ENCODE data around the gene NDUFAF3. TPM values are rescaled to one million over a fixed set of nuclear protein-coding genes. Genes with fewer than 3 reads are reported as not detected.
A peak's percentile ranks its signal among the peaks of the same experiment; 100 is the strongest.

The NDUFAF3 gene
- total RNA-seq, 4 donors from 2014 or later: 8.8 to 96.6 (median 30.3) TPM

DNA sequence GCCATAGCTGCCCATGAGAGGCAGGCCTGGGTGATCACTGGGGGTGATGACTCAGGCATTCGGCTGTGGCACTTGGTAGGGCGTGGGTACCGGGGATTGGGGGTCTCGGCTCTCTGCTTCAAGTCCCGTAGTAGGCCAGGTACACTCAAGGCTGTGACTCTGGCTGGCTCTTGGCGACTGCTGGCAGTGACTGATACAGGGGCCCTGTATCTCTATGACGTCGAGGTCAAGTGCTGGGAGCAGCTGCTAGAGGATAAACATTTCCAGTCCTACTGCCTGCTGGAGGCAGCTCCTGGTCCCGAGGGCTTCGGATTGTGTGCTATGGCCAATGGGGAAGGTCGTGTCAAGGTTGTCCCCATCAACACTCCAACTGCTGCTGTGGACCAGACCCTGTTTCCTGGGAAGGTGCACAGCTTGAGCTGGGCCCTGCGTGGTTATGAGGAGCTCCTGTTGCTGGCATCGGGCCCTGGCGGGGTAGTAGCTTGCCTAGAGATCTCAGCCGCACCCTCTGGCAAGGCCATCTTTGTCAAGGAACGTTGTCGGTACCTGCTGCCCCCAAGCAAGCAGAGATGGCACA is 9.4 kb upstream of the NDUFAF3 start:
- intact Hi-C loops (cut with DNase I; ENCODE audit: low total_unique reads): no loop called here
- Histone ChIP-seq H3K9me3 (no peaks in the 10 kb centered on the region), H3K4me1 (peaks cover 0 to 4% of the 10 kb centered on the region in 2 donors), H3K27me3 (no peaks in the 10 kb centered on the region), H3K36me3 (no peaks in the 10 kb centered on the region), H3K4me3 (no peak overlapping the region), H3K27ac (no peak overlapping the region)
- no peak for DNase-seq
- TF ChIP-seq, protein P1, sequence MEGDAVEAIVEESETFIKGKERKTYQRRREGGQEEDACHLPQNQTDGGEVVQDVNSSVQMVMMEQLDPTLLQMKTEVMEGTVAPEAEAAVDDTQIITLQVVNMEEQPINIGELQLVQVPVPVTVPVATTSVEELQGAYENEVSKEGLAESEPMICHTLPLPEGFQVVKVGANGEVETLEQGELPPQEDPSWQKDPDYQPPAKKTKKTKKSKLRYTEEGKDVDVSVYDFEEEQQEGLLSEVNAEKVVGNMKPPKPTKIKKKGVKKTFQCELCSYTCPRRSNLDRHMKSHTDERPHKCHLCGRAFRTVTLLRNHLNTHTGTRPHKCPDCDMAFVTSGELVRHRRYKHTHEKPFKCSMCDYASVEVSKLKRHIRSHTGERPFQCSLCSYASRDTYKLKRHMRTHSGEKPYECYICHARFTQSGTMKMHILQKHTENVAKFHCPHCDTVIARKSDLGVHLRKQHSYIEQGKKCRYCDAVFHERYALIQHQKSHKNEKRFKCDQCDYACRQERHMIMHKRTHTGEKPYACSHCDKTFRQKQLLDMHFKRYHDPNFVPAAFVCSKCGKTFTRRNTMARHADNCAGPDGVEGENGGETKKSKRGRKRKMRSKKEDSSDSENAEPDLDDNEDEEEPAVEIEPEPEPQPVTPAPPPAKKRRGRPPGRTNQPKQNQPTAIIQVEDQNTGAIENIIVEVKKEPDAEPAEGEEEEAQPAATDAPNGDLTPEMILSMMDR (IDR thresholded peaks at IDR 0.05): no peak
- TF ChIP-seq POLR2A (IDR thresholded peaks at IDR 0.05): no peak

GRCh38 chr3:49013113-49013737 is 8.7 kb upstream of the NDUFAF3 start:
- H3K36me3 ChIP-seq: no peaks in the 10 kb centered on the region
- no peaks in the 10 kb centered on the region for H3K9me3 ChIP-seq
- TF ChIP-seq POLR2A (IDR thresholded peaks at IDR 0.05): no peak
- TF ChIP-seq, protein P1 (IDR thresholded peaks at IDR 0.05): no peak
- intact Hi-C loops (cut with DNase I; ENCODE audit: low total_unique reads): no loop called here
- no peak overlapping the region for H3K4me3 ChIP-seq
- no peak for DNase-seq
- H3K27me3 ChIP-seq: no peaks in the 10 kb centered on the region
- peaks cover 0 to 9% of the 10 kb centered on the region in 2 donors for H3K4me1 ChIP-seq
- H3K27ac ChIP-seq: no peak overlapping the region

GRCh38 chr3:49013738-49014660 is 7.9 kb upstream of the NDUFAF3 start:
- H3K4me3 ChIP-seq: no peak overlapping the region
- DNase-seq: no peak
- no peak overlapping the region for H3K27ac ChIP-seq
- no peaks in the 10 kb centered on the region for H3K27me3 ChIP-seq
- TF ChIP-seq, protein P1 (IDR thresholded peaks at IDR 0.05): peak in 3 of 4 experiments; percentile 24 to 29 (median 28)
- TF ChIP-seq POLR2A (IDR thresholded peaks at IDR 0.05): no peak
- intact Hi-C loops (cut with DNase I; ENCODE audit: low total_unique reads): no loop called here
- peaks cover 0 to 11% of the 10 kb centered on the region in 2 donors for H3K4me1 ChIP-seq
- no peaks in the 10 kb centered on the region for H3K9me3 ChIP-seq
- no peaks in the 10 kb centered on the region for H3K36me3 ChIP-seq

DNA sequence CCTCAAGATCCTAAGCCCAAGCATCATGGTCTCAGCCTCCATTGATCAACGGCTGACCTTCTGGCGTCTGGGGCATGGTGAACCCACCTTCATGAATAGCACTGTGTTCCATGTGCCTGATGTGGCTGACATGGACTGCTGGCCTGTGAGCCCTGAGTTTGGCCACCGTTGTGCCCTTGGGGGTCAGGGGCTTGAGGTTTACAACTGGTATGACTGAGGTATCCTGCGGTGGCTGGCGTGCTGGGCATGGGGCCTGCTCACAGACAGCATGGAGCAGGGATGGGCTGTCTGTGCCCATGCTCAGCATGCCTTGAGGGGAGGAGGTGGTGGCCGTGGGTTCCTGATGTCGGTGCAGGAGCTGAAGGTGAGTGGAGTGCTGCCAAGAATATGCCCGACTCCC is 6.8 kb upstream of the NDUFAF3 start:
- no peaks in the 10 kb centered on the region for H3K36me3 ChIP-seq
- H3K4me1 ChIP-seq: peaks cover 0 to 14% of the 10 kb centered on the region in 2 donors
- TF ChIP-seq POLR2A (IDR thresholded peaks at IDR 0.05): no peak
- TF ChIP-seq, protein P1 (IDR thresholded peaks at IDR 0.05): no peak
- no peak overlapping the region for H3K27ac ChIP-seq
- H3K9me3 ChIP-seq: no peaks in the 10 kb centered on the region
- no peak for DNase-seq
- intact Hi-C loops (cut with DNase I; ENCODE audit: low total_unique reads): no loop called here
- no peak overlapping the region for H3K4me3 ChIP-seq
- no peaks in the 10 kb centered on the region for H3K27me3 ChIP-seq

- Histone ChIP-seq H3K36me3 (no peaks in the 10 kb centered on the region), H3K9me3 (no peaks in the 10 kb centered on the region), H3K4me3 (no peak overlapping the region), H3K27ac (no peak overlapping the region), H3K4me1 (peaks cover 0 to 14% of the 10 kb centered on the region in 2 donors), H3K27me3 (no peaks in the 10 kb centered on the region)
- no peak for DNase-seq
- intact Hi-C loops (cut with DNase I; ENCODE audit: low total_unique reads): no loop called here
- TF ChIP-seq POLR2A (IDR thresholded peaks at IDR 0.05): no peak
- TF ChIP-seq, protein P1 (IDR thresholded peaks at IDR 0.05): no peak
These were observed 6.2 kb upstream of the NDUFAF3 start for GRCh38 chr3:49015765-49016164.
